ENCODE measurements around the gene BLTP3B.
"Not testable (repeated sequence)": the region's sequence is repeated elsewhere in the genome, so short reads cannot be mapped to it uniquely, and the experiment has no call there.

The BLTP3B gene

GRCh38 chr12:100142851-100143559, at the start of gene BLTP3B:
TSS of gene BLTP3B (minus strand) at chr12:100142874. CDS start at chr12:100142635, 239 bp downstream.
- DNase-seq (ENCODE audit: low read depth, low spot score): peak; percentile 96

GRCh38 chr12:100189636-100190394, 47.1 kb upstream of the BLTP3B start:
- DNase-seq (ENCODE audit: low read depth, low spot score): no peak

- DNase-seq (ENCODE audit: low read depth, low spot score): not testable (repeated sequence)
Measured at GRCh38 chr12:100188888-100189635, 46.4 kb upstream of the BLTP3B start.

- no peak for DNase-seq (ENCODE audit: low read depth, low spot score)
Measured at GRCh38 chr12:100187857-100188519, 45.3 kb upstream of the BLTP3B start.

- no peak for DNase-seq (ENCODE audit: low read depth, low spot score)
Measured at GRCh38 chr12:100187068-100187467, 44.4 kb upstream of the BLTP3B start.

GRCh38 chr12:100186071-100186470, 43.4 kb upstream of the BLTP3B start:
- DNase-seq (ENCODE audit: low read depth, low spot score): no peak

- no peak for DNase-seq (ENCODE audit: low read depth, low spot score)
Measured at GRCh38 chr12:100185361-100185894, 42.8 kb upstream of the BLTP3B start.

GRCh38 chr12:100184549-100185145, 42.0 kb upstream of the BLTP3B start:
- DNase-seq (ENCODE audit: low read depth, low spot score): no peak

- no peak for DNase-seq (ENCODE audit: low read depth, low spot score)
Measured at GRCh38 chr12:100179252-100179651, 36.6 kb upstream of the BLTP3B start.

- DNase-seq (ENCODE audit: low read depth, low spot score): not testable (repeated sequence)
Measured at GRCh38 chr12:100176493-100176892, 33.8 kb upstream of the BLTP3B start.

GRCh38 chr12:100174495-100174894, 31.8 kb upstream of the BLTP3B start:
- DNase-seq (ENCODE audit: low read depth, low spot score): no peak

- DNase-seq (ENCODE audit: low read depth, low spot score): no peak
Measured at GRCh38 chr12:100173111-100173510, 30.4 kb upstream of the BLTP3B start.

- peak; percentile 23 for DNase-seq (ENCODE audit: low read depth, low spot score)
Measured at GRCh38 chr12:100171248-100171647, 28.6 kb upstream of the BLTP3B start.

- DNase-seq (ENCODE audit: low read depth, low spot score): no peak
Measured at GRCh38 chr12:100170313-100170858, 27.7 kb upstream of the BLTP3B start.

GRCh38 chr12:100169345-100169744, 26.7 kb upstream of the BLTP3B start:
- DNase-seq (ENCODE audit: low read depth, low spot score): no peak

- DNase-seq (ENCODE audit: low read depth, low spot score): no peak
Measured at GRCh38 chr12:100168562-100168961, 25.9 kb upstream of the BLTP3B start.

GRCh38 chr12:100166232-100166631, 23.6 kb upstream of the BLTP3B start:
- DNase-seq (ENCODE audit: low read depth, low spot score): no peak

GRCh38 chr12:100165356-100165755, 22.7 kb upstream of the BLTP3B start:
- DNase-seq (ENCODE audit: low read depth, low spot score): no peak

GRCh38 chr12:100164153-100164704, 21.6 kb upstream of the BLTP3B start:
- no peak for DNase-seq (ENCODE audit: low read depth, low spot score)

GRCh38 chr12:100163416-100164152, 20.9 kb upstream of the BLTP3B start:
- DNase-seq (ENCODE audit: low read depth, low spot score): peak; percentile 83

Data from astrocyte of the hippocampus (primary cell).